GM19328 (cell line): Measurements from ENCODE around the gene TGM3.

Source experiments
- ATAC-seq: cut with Tn5 transposase; IDR thresholded peaks from one replicate; pipeline ENCODE4 v1.9.1; 2021; ENCODE audit warnings: mild to moderate bottlenecking, moderate library complexity; ENCODE audit not compliant: unreplicated experiment

TGM3 gene

GRCh38 chr20:2335096-2335870 is 39.5 kb downstream of the TGM3 start:
- no peak for ATAC-seq

DNA sequence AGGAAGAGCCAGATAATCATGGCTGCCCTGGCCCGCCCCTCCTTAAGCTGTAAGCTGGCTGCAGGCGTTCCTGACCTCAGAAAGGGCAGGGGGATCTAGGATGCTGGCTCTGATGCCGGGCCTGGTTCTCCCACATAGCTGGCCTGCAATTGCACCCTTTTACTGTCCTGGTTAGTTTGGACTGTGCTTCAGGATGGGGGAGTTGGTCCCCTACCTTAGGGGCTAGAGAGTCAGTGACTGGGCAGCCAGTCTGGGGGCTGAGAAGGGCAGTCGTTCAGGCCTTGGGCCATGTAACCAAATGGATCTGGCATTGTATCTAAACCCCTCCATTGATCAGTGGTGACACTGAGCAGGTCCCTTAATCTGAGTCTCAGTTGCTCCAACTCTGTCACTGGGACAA is 40.7 kb downstream of the TGM3 start:
- ATAC-seq = no peak

GRCh38 chr20:2337142-2337541 is 41.3 kb downstream of the TGM3 start:
- no peak for ATAC-seq

DNA sequence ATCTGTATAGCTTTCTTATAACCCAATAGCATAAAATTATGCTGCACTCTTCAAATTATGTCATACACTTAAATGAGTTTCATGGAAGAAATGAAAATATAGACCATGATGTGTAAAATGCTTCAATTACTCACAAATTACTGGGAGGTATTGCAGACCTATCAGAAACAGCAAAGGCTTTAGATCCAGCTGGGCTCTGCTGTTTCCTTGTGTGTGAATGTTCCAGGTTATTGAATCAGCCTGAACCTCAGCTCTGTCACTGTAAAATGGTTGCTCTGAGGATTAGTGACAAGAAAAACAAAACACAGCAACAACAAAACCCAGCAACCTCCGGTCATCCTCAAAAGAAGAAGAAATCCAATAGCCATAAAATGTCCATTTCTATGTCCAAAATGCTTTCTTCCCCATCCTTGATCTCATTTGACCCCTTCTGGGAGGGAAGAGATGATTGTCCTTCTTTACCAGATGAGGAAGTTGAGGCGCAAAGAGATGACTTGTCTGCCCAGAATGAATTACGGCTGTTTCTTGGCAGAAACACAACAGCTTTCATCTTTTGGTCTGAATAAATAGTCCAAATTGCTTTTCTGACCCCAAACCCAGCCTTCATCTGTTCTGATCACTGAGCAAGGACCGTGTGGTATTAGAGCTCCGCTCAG is 42.7 kb downstream of the TGM3 start:
- ATAC-seq = no peak

DNA sequence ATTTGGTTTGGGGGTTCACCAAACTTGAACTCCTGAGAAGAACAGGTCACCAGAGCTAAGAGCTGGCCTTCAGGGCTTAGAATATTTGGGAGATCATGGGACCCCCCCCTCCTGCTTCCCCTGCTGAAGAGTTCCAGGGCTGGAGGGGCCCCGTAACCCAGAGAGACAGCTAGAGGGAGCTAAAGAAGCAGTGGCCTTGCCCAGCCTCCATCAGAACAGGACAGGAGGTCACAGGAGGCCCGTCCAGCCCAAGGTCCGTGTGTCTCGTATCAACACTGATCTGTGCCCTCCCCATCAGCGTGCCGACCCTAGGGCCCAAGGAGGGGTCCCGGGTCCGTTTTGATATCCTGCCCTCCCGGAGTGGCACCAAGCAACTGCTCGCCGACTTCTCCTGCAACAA is 44.3 kb downstream of the TGM3 start:
- ATAC-seq = no peak

- ATAC-seq = no peak
These were observed 45.0 kb downstream of the TGM3 start for GRCh38 chr20:2340823-2341222.

GRCh38 chr20:2341336-2341735 is 45.5 kb downstream of the TGM3 start:
- ATAC-seq = no peak

- no peak for ATAC-seq
These were observed 46.4 kb downstream of the TGM3 start for GRCh38 chr20:2342243-2342642.

DNA sequence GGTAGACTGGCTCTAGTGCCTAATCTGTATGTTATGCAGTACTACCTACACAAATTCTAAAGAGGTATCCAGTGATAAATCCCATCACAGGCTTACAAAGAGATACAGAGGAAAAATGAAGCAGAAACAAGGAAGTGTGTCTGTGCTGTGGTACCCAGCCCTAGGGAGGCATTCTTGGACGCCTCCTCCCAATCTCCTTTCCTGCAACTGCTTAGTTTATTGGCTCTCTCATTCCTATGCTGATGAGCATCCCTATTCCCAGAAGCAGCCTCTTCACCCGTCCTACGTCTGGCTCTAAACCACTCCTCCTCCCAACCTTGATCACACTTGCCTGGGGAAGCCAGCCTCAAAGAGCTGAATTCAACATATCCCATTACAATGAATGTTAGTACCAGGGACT is 50.4 kb downstream of the TGM3 start:
- no peak for ATAC-seq

DNA sequence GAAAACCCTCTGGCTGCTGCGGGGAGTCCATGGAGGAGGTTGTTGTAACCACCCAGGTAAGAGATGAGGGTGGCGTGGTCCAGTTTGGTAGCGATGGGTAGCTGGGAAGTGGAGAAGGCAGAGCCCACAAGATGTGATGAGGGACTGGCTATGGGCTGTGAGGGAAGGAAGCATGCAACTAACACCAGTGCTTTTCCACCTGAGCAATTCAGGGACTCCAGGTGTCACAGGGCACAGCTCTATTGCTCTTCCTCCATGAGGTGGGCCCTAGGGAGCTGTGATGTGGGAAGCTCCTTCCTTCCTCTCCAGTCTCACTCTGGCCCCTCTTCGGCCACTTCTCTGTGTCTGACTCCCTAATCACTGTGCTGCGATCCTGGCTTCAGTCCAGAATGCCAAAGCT is 52.5 kb downstream of the TGM3 start:
- no peak for ATAC-seq

- ATAC-seq = no peak
These were observed 54.0 kb downstream of the TGM3 start for GRCh38 chr20:2349801-2350200.

DNA sequence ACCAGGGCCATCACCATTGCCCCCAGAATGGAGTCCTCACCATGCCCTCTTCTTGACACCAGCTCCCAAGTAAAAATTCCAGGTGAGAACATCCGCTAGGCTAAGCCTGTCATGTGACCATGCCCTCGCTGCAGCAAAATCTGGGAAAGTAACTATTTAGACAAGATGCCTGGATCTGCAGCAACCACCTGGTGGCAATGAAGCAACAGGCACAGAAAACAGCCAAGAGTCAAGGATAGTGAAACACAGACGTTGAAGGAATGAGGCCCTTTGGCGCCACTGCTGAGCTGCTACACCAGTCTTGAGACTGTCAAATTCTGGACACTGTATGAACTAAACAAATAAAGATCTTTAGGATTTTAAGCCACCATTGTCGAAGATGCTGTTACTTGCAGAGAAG is 54.8 kb downstream of the TGM3 start:
- no peak for ATAC-seq

GRCh38 chr20:2353231-2353630 is 57.4 kb downstream of the TGM3 start:
- ATAC-seq = no peak

DNA sequence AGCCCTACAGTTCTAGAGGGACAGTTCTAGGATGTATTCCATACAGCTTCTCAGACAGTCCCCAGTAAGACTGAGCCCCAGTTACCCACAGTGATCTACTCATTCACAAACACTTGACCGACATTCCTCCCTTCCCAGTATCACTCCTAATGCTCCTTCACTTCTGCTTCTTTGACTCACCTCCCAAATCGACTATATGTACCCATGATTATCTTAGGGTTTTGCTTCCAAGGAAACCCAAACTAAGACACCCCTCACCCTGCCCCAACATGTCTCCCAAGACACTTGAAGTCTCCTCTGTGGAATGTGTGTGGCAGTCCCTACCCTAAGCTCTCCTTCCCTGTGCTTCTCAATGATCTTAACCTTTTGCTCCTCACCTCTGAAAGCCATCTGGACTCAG is 61.3 kb downstream of the TGM3 start:
- ATAC-seq = no peak

- no peak for ATAC-seq
These were observed 62.2 kb downstream of the TGM3 start for GRCh38 chr20:2358006-2358405.

DNA sequence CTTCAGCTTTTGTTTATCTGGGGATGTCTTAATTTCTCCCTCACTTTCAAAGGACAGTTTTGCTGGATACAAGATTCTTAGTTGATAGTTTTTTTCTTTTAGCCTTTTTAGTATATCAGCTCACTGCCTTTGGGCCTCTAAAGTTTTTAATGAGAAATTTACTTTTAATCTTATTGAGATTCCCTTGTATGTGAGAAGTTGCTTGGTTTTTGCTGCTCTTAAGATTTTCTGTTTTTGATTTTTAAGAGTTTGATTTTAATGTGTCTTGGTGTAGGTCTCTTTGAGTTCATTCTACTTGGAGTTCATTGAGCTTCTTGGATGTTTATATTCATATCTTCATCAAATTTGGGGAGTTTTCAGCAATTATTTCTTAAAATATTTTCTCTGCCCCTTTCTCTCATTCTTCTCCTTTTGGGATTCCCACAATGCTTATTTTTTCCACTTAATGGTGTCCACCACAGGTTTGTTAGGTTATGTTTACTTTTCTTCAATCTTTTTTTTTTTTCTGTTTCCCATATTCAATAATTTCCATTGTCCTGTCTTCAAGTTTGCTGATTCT is 65.3 kb downstream of the TGM3 start:
- ATAC-seq = no peak

DNA sequence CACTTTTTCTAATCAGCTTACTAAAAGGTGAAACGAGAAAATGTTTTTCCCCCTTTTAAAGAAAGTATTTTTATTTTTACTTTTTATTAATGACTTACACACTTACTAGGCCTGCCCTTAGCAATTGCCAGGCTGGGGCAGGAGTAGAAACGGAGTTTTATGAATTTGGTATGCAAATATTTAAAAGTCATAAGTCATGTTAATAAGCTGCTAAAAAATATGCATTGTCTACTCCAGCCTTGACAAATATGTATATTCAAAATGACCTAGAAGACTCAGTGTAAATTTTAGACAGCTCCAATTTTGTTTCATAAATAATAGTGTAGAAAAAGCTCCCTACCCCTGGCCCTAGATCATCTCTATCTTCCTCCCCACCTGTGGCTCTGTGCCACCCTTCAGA is 67.4 kb downstream of the TGM3 start:
- ATAC-seq = no peak

- no peak for ATAC-seq
These were observed 67.8 kb downstream of the TGM3 start for GRCh38 chr20:2363587-2363986.

DNA sequence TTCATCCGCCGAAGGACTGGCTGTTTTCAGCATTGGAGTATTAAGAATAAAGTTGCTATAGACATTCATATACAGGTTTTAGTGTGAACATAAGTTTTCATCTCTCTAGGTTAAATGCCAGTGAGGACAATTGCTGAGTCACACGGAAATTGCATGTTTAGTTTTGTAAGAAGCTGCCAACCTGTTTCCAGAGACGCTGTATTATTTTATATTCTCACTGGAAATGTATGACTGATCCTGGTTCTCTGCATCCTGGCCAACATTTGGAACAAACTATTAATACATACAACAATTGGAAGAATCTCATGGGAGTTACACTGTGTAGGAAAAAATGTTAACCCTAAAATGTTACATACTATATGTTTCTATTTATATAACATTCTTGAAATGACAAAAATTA is 68.2 kb downstream of the TGM3 start:
- ATAC-seq = no peak

GRCh38 chr20:2365091-2365490 is 69.3 kb downstream of the TGM3 start:
- ATAC-seq = no peak

GRCh38 chr20:2365666-2366065 is 69.9 kb downstream of the TGM3 start:
- no peak for ATAC-seq

- no peak for ATAC-seq
These were observed 72.8 kb downstream of the TGM3 start for GRCh38 chr20:2368621-2369020.
